Medulla oblongata (tissue), 1 donor: ENCODE results near the gene CLTCL1.
"Not testable (repeated sequence)": the region's sequence is repeated elsewhere in the genome, so short reads cannot be mapped to it uniquely, and the experiment has no call there.

Experiments used
- DNase-seq: peaks from one replicate; pipeline ENCODE4 v3.0.0-alpha.2; 2015; ENCODE audit errors: extremely low spot score

Gene CLTCL1

GRCh38 chr22:19176175-19176643 lies 115.3 kb downstream of the CLTCL1 start:
- DNase-seq = no peak

- no peak for DNase-seq
These were observed 115.8 kb downstream of the CLTCL1 start for GRCh38 chr22:19175602-19176174.

GRCh38 chr22:19175026-19175601 lies 116.4 kb downstream of the CLTCL1 start:
- no peak for DNase-seq

DNA sequence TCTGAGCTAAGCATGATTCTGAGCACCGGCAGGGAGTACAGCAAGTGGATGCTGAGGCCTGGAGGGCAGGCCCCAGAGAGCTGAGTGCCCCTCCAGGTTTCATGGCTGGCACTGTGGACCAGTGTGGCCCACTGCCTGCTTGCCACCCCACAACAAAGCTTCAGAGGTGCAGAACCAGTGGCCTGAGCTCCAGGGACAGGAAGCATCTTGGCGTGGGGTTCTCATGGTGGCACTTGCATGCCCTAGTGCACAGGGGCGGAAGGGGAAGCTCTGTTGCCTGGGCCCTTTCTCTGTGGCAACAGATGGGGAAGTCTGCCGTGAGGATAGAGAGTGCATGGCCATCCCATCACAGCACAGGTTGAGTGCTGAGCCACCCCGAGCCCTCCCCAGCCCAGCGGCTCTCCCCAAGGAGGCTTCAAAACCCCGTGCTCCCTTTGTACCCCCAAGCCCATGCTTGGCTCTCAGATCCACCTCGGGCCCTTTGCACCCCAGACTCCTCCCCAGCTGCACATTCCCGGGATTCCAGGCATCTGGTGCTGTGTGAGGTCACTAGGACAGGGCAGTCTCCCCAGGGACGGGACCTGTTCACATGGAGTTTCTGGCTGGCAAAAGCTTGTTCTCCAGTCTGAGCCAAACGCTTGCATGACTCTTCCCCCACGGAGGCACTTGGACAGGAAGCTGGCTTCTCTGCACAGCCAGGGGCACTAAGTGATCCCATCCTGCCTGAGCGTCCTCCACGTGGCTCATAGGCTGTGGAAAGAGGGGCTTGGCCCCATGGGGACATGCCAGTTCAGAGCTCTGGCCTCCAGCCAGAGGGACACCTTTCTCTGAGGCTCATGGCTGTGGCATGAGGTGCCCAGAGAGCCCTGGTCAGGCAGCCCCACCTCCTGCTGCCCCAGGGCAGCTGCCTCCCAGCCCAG lies 117.2 kb downstream of the CLTCL1 start:
- peak; percentile 24 for DNase-seq

GRCh38 chr22:19173047-19174035 lies 118.2 kb downstream of the CLTCL1 start:
- DNase-seq = no peak

DNA sequence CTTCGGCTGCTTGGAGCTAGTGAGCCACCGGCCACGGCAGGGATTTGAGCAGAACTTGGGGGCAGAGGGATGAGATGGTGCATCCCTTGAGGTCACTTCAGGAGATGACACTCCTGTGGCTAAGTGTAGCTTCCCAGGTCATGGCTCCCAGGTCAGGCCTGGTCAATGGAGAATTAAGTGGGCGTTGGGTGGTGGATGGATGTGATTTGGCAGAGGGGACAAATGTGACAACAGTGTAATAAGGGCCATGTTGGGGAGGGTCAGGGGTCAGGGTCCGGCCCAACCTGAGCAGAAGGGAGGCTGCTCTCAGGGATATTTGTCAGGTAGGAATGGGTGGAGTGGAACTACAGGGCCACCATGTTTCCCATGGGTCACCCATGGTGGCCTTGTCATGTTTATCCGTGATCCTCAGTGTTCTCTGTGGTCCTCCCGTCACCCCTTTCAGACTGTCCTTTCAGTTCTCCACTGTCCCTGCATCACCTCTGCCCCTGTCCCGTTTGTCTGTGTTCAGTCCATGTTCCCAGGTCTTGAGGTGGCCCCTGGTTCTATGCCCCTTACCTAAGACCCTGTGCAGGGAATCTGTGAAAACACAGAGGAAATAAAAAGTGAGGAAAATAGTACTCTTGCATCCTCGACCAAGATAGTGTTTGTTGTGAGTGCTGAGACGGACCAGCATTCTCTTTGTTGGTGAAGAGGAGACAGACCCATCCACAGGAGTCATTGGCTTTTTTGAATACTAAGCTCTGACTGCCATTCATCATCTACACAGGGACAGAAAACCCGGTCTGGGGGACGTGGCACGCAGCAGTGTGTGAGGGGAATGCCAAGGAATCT lies 119.1 kb downstream of the CLTCL1 start:
- DNase-seq = no peak

DNA sequence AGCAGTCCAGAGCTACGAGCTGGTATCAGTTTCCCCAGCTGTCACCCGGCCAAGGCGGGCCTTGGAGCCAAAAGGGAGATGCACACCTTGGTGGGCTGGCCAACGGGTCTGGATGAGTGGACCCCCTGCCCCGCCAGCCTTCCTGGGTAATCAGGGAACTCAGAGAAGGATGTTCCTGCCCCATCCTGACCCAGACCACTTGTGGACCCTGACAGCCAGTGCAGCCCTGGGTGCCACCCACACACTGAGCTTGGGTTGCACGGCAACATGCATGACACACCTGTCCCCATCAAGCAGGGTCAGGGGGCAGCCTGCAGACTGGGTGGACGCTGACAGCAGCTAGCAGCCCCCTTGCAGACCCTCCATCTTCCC lies 121.6 kb downstream of the CLTCL1 start:
- DNase-seq = no peak

- no peak for DNase-seq
These were observed 122.2 kb downstream of the CLTCL1 start for GRCh38 chr22:19169002-19169946.

DNA sequence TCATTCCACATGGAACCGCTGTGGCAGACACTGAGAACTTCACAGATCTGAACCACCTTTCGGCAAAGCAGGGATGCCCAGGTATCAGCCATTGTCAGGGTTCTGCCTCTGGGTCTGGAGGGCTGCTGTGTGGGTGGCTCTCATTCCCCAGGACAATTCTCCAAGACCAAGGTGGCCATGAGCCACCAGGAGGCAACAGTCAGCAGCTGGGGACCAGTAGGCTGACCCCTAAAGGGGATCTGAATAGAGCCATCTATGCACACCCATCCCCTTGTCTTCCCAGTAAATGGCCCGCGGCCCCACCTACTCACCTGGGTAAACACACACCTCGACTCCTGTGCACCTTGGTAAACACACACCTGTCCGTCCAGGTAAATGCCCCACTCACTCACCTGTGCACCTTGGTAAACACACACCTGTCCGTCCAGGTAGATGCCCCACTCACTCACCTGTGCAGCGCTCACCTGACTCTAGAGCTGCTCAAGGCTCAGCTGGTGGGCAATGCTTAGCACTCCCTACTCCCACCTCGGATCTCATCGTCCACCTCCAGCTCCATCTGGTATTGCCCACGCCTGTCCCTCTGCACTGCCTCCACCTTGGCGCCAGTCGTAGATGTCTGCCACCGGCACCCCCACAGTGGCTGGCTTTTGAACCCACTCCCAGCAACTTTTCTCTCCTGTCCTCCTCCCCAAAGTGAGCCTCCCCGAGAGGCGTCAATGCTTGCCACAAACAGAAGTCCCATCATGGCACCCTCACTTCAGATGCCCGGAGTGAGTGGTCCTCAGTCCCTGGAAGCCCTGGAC lies 123.2 kb downstream of the CLTCL1 start:
- no peak for DNase-seq

GRCh38 chr22:19167106-19167869 lies 124.2 kb downstream of the CLTCL1 start:
- DNase-seq = no peak

DNA sequence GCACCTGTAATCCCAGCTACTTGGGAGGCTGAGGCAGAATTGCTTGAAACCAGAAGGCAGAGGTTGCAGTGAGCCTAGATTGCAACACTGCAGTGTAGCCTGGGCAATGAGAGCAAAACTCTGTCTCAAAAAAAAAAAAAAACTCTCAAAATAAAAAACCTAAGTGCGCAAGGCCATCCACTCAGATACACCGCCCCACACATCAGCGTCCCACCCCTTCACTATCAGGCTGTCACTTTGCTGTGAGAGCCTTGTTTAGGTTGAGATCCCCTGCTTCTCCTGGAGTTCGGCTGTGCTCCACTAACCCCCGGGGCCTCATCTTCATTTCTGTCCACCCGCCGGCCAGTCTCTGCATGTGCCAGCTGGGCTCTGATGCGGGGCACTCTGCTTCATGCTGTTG lies 125.1 kb downstream of the CLTCL1 start:
- no peak for DNase-seq

GRCh38 chr22:19164425-19164824 lies 127.1 kb downstream of the CLTCL1 start:
- no peak for DNase-seq

DNA sequence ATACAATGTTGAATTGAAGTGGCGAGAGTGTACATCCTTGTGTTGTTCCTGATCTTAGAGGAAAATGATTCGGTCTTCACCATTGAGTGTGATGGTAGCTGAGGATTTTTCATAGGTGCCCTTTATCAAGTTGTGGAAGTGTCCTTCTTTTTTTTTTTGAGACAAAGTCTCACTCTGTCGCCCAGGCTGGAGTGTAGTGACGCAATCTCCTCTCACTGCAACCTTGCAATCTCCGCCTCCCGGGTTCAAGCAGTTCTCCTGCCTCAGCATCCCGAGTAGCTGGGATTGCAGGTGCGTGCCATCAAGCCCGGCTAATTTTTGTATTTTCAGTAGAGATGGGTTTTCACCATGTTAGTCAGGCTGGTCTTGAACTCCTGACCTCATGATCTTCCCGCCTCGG lies 132.9 kb downstream of the CLTCL1 start:
- DNase-seq = not testable (repeated sequence)

DNA sequence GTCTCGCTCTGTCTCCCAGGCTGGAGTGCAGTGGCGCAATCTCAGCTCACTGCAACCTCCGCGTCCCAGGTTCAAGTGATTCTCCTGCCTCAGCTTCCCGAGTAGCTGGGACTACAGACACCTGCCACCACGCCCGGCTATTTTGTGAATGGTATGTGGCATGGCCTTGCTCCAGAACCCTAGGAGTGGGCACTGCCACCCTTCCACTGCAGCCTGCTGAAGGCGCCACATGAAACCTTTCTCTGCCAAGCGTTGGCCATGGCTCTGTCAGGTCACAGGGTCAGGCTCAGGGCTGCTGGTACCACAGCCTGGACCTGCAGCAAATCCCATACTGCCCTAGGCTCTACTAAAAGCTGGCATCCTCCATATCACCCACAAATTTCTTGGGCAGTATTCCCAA lies 135.4 kb downstream of the CLTCL1 start:
- not testable (repeated sequence) for DNase-seq

- DNase-seq = no peak
These were observed 138.3 kb downstream of the CLTCL1 start for GRCh38 chr22:19152942-19153883.

DNA sequence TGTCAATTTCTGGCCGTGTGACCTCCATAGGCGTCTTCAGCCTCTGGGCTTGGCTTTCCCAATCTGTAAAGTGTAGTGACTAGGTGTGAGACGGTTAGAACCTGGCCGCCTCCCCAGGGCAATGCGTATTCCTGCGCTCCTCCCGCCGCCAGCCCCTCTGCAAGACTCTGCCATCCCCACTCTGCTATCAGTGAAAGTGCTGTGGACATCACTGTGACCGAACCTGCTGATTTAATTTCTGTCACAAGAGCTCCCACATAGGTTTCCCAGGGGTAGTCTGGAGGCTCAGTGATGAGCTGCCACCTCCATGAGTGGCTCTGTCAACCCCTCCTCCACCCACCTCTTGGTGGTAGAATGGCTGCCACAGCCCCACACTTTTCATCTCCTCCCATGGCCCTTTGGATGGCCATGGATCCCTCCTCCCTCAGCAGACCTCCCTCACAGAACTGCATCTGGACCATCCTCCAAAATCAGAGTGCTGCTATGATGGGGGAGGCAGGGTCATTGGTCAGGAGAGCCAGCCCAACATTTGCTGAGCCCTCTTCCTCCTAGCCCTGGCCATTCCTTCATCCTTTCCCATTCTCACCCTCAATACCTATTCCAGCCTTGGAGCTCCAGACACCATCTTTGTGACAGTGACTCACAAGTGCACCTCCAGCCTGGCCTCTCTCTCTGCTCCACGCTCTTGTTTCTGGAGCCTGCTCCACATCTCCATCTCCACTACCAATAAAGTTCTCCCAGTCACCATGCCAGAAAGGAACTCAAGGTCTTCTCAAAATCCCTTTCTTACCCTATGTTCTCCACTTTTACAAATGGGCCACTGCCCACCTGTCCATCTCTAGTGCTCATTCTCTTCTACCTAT lies 140.0 kb downstream of the CLTCL1 start:
- DNase-seq = no peak
